ENCODE measurements around the gene ADGRF1.

DNA sequence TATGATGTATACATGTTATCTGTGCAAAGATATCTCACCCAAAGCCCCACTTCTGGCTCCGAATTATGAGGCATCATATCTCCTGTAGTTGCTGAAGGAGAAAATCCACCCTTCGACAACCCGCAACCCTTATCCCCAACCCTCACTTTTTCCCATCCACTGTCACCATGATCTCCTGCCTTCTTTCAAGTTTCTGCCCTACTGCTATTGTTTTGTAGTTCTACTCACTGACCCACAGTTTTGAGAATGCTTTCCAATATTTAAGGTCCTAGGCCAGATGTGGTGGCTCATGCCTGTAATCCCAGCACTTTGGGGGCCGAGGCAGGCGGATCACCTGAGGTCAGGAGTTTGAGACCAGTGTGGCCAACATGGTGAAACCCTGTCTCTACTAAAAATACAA lies 22.2 kb downstream of the ADGRF1 start:
- TF ChIP-seq ZNF274 (IDR thresholded peaks at IDR 0.05; ENCODE audit: low read depth, low read length) (no peak), CTCF (IDR thresholded peaks at IDR 0.05 in 2 of 3, conservative IDR thresholded peaks at IDR 0.05 in 1 of 3; ENCODE audit: borderline replicate concordance in 1 of 3, insufficient read depth in 1 of 3, low read depth in 2 of 3, low read length in 2 of 3) (no peak), POLR2A (IDR thresholded peaks at IDR 0.05; ENCODE audit: borderline replicate concordance, extremely low read depth, insufficient read depth, insufficient read length) (no peak), CEBPB (IDR thresholded peaks at IDR 0.05; ENCODE audit: low read depth) (no peak)
